Measurements from ENCODE around the gene UBE2E1.

Gene UBE2E1

GRCh38 chr3:23831517-23832394 lies 26.0 kb downstream of the UBE2E1 start:
- no peak for TF ChIP-seq CTCF (IDR thresholded peaks at IDR 0.05; ENCODE audit: extremely low read depth, insufficient read depth, missing control alignments)
- no peak for DNase-seq (ENCODE audit: low spot score)
- in situ Hi-C loops (cut with MboI; ENCODE audit: low pct_unique_long_range_greater_than_20kb, low sequenced_read_pairs, unreplicated experiment) = no loop called here

- no peak for TF ChIP-seq CTCF (IDR thresholded peaks at IDR 0.05; ENCODE audit: extremely low read depth, insufficient read depth, missing control alignments)
- DNase-seq (ENCODE audit: low spot score) = no peak
- in situ Hi-C loops (cut with MboI; ENCODE audit: low pct_unique_long_range_greater_than_20kb, low sequenced_read_pairs, unreplicated experiment) = no loop called here
Measured at GRCh38 chr3:23832523-23832922, 26.8 kb downstream of the UBE2E1 start.

- peak; percentile 48 for TF ChIP-seq CTCF (IDR thresholded peaks at IDR 0.05; ENCODE audit: extremely low read depth, insufficient read depth, missing control alignments)
- DNase-seq (ENCODE audit: low spot score) = no peak
- in situ Hi-C loops (cut with MboI; ENCODE audit: low pct_unique_long_range_greater_than_20kb, low sequenced_read_pairs, unreplicated experiment) = no loop called here
Measured at GRCh38 chr3:23834082-23834870, 28.5 kb downstream of the UBE2E1 start.

- in situ Hi-C loops (cut with MboI; ENCODE audit: low pct_unique_long_range_greater_than_20kb, low sequenced_read_pairs, unreplicated experiment) = no loop called here
- no peak for DNase-seq (ENCODE audit: low spot score)
- no peak for TF ChIP-seq CTCF (IDR thresholded peaks at IDR 0.05; ENCODE audit: extremely low read depth, insufficient read depth, missing control alignments)
Measured at GRCh38 chr3:23835087-23835486, 29.3 kb downstream of the UBE2E1 start.

- in situ Hi-C loops (cut with MboI; ENCODE audit: low pct_unique_long_range_greater_than_20kb, low sequenced_read_pairs, unreplicated experiment) = no loop called here
- no peak for DNase-seq (ENCODE audit: low spot score)
- no peak for TF ChIP-seq CTCF (IDR thresholded peaks at IDR 0.05; ENCODE audit: extremely low read depth, insufficient read depth, missing control alignments)
Measured at GRCh38 chr3:23835802-23836201, 30.0 kb downstream of the UBE2E1 start.

- DNase-seq (ENCODE audit: low spot score) = no peak
- in situ Hi-C loops (cut with MboI; ENCODE audit: low pct_unique_long_range_greater_than_20kb, low sequenced_read_pairs, unreplicated experiment) = no loop called here
- no peak for TF ChIP-seq CTCF (IDR thresholded peaks at IDR 0.05; ENCODE audit: extremely low read depth, insufficient read depth, missing control alignments)
Measured at GRCh38 chr3:23836536-23837230, 30.9 kb downstream of the UBE2E1 start.

Measured in GM13977 (cell line).